Embryonic facial prominence (tissue), 1 donor: ENCODE results near the gene AP1M1.

Experiments
- DNase-seq: peaks from one replicate; pipeline ENCODE4 v3.0.0-alpha.2; 2016; ENCODE audit errors: extremely low spot score

The AP1M1 gene

GRCh38 chr19:16232127-16232526, 34.4 kb downstream of the AP1M1 start:
- DNase-seq: no peak

GRCh38 chr19:16232568-16232967, 34.9 kb downstream of the AP1M1 start:
- no peak for DNase-seq

- DNase-seq: no peak
Measured at GRCh38 chr19:16233081-16233776, 35.5 kb downstream of the AP1M1 start.

- no peak for DNase-seq
Measured at GRCh38 chr19:16233836-16234551, 36.3 kb downstream of the AP1M1 start.

- no peak for DNase-seq
Measured at GRCh38 chr19:16234552-16235445, 37.1 kb downstream of the AP1M1 start.

GRCh38 chr19:16235811-16236652, 38.3 kb downstream of the AP1M1 start:
- no peak for DNase-seq

- DNase-seq: no peak
Measured at GRCh38 chr19:16244091-16244490, 46.4 kb downstream of the AP1M1 start.

- peak; percentile 37 for DNase-seq
Measured at GRCh38 chr19:16247353-16248182, 49.9 kb downstream of the AP1M1 start.

GRCh38 chr19:16248380-16249023, 50.8 kb downstream of the AP1M1 start:
- no peak for DNase-seq

- DNase-seq: peak; percentile 18
Measured at GRCh38 chr19:16249826-16250404, 52.2 kb downstream of the AP1M1 start.

- no peak for DNase-seq
Measured at GRCh38 chr19:16252459-16253205, 54.9 kb downstream of the AP1M1 start.

- no peak for DNase-seq
Measured at GRCh38 chr19:16254851-16255408, 57.2 kb downstream of the AP1M1 start.

- DNase-seq: no peak
Measured at GRCh38 chr19:16257509-16258002, 59.8 kb downstream of the AP1M1 start.

GRCh38 chr19:16258440-16258903, 60.8 kb downstream of the AP1M1 start:
- no peak for DNase-seq

GRCh38 chr19:16259385-16260159, 61.9 kb downstream of the AP1M1 start:
- no peak for DNase-seq

- no peak for DNase-seq
Measured at GRCh38 chr19:16260160-16260811, 62.6 kb downstream of the AP1M1 start.

- DNase-seq: no peak
Measured at GRCh38 chr19:16260812-16261161, 63.1 kb downstream of the AP1M1 start.
